Gastrocnemius medialis (tissue), 4 donors: ENCODE measurements around the gene GREB1. TPM values are rescaled to one million over a fixed set of nuclear protein-coding genes. Genes with fewer than 3 reads are reported as not detected.

Experiments used
- ATAC-seq, 2 donors: fragments of 150-250 bp; one replicate each; pipeline ENCODE4 v1.9.1; 2016
- DNase-seq, 2 donors: peaks; one replicate each; pipeline ENCODE4 v3.0.0-alpha.2; 2019
- H3K27ac ChIP-seq, 4 donors: fragments of 200-600 bp; sonication (generic); 1 replicate in 1 of 4; 2 replicates in 3 of 4; pipeline ENCODE4 v1.5.1; 2016 to 2018; ENCODE audit warnings: mild to moderate bottlenecking in 2 of 4, moderate library complexity in 1 of 4
- H3K27me3 ChIP-seq, 3 donors: fragments of 200-600 bp; sonication (generic) in 2 of 3; 1 replicate in 1 of 3; 2 replicates in 2 of 3; pipeline versions ENCODE4 v1.5.1 to v1.6.0; 2016 to 2019; ENCODE audit warnings: mild to moderate bottlenecking in 1 of 3, moderate library complexity in 1 of 3
- H3K36me3 ChIP-seq, 2 donors: fragments of 200-600 bp; sonication (generic) in 1 of 2; one replicate each; pipeline ENCODE4 v1.5.1; 2017 to 2018
- H3K4me1 ChIP-seq, 2 donors: fragments of 200-600 bp; sonication (generic) in 1 of 2; one replicate each; pipeline ENCODE4 v1.5.1; 2016 to 2017; ENCODE audit warnings: mild to moderate bottlenecking in 2 of 2
- H3K4me3 ChIP-seq, 4 donors: fragments of 200-600 bp; sonication (generic) in 3 of 4; 1 replicate in 1 of 4; 2 replicates in 3 of 4; pipeline ENCODE4 v1.5.1; 2016 to 2019; ENCODE audit warnings: mild to moderate bottlenecking in 2 of 4
- H3K9me3 ChIP-seq, 3 donors: fragments of 200-600 bp; sonication (generic) in 2 of 3; 1 replicate in 1 of 3; 2 replicates in 2 of 3; pipeline ENCODE4 v1.5.1; 2016 to 2019
- POLR2A ChIP-seq, 2 donors: fragments of 450-650 bp; IDR thresholded peaks; one replicate each; pipeline ENCODE4 v1.6.1; 2017; ENCODE audit warnings: antibody characterized with exemption in 2 of 2, mild to moderate bottlenecking in 2 of 2, moderate library complexity in 2 of 2
- in situ Hi-C, 4 donors: fragments of 200-750 bp; cut with MboI; loops; one replicate each; pipeline versions ENCODE4 v1.15.0 to v1.8.0; 2017; ENCODE audit warnings: low sequenced_read_pairs in 4 of 4
- intact Hi-C: fragments of 100-400 bp; cut with DNase I; formaldehyde crosslinking; loops from one replicate; pipeline ENCODE4 v1.15.1; 2023; ENCODE audit warnings: low total_unique reads
- total RNA-seq, 4 donors: library from RNA; depleted of rRNA; stranded (reverse); fragments of >200 nt; gene quantifications; one replicate each; pipeline versions ENCODE4 v1.1.0 to v1.2.3, GENCODE V29; 2016
- TF ChIP-seq, protein P1 (sequence below), 5 experiments: fragments of 450-650 bp in 3 of 5; fragments of 200-600 bp in 2 of 5; sonication (generic) in 2 of 5; IDR thresholded peaks in 4 of 5; conservative IDR thresholded peaks in 1 of 5; 1 replicate in 4 of 5; 2 replicates in 1 of 5; pipeline ENCODE4 v1.5.1; 2016 to 2019; ENCODE audit warnings: antibody characterized with exemption in 5 of 5, mild to moderate bottlenecking in 3 of 5, moderate library complexity in 3 of 5

The GREB1 gene
- total RNA-seq, 4 donors from 2014 or later: 1.7 to 9.3 (median 2.6) TPM

- no peak for ATAC-seq
These were observed 33.0 kb upstream of the GREB1 start for GRCh38 chr2:11500702-11501303.

GRCh38 chr2:11502740-11503292, 31.0 kb upstream of the GREB1 start:
- in situ Hi-C loops (no loop called here), intact Hi-C loops (no loop called here)
- no peak for ATAC-seq
- Histone ChIP-seq H3K36me3 (no peaks in the 10 kb centered on the region), H3K27me3 (no peaks in the 10 kb centered on the region), H3K27ac (no peak overlapping the region), H3K4me3 (no peak overlapping the region), H3K9me3 (no peaks in the 10 kb centered on the region), H3K4me1 (peaks cover 13 to 35% of the 10 kb centered on the region in 2 donors)
- TF ChIP-seq, protein P1, sequence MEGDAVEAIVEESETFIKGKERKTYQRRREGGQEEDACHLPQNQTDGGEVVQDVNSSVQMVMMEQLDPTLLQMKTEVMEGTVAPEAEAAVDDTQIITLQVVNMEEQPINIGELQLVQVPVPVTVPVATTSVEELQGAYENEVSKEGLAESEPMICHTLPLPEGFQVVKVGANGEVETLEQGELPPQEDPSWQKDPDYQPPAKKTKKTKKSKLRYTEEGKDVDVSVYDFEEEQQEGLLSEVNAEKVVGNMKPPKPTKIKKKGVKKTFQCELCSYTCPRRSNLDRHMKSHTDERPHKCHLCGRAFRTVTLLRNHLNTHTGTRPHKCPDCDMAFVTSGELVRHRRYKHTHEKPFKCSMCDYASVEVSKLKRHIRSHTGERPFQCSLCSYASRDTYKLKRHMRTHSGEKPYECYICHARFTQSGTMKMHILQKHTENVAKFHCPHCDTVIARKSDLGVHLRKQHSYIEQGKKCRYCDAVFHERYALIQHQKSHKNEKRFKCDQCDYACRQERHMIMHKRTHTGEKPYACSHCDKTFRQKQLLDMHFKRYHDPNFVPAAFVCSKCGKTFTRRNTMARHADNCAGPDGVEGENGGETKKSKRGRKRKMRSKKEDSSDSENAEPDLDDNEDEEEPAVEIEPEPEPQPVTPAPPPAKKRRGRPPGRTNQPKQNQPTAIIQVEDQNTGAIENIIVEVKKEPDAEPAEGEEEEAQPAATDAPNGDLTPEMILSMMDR (IDR thresholded peaks at IDR 0.05 in 4 of 5, conservative IDR thresholded peaks at IDR 0.05 in 1 of 5): no peak
- no peak for TF ChIP-seq POLR2A (IDR thresholded peaks at IDR 0.05)
- DNase-seq: no peak

More at GRCh38 chr2:11500702-11501303, 33.0 kb upstream of the GREB1 start:
- Histone ChIP-seq H3K27ac (peak overlapping the region in 3 of 4 donors; percentile 27 to 84 (median 81)), H3K9me3 (no peaks in the 10 kb centered on the region), H3K4me1 (peaks cover 13 to 23% of the 10 kb centered on the region in 2 donors), H3K36me3 (no peaks in the 10 kb centered on the region), H3K27me3 (no peaks in the 10 kb centered on the region), H3K4me3 (no peak overlapping the region)
- no peak for DNase-seq
- in situ Hi-C loops (no loop called here), intact Hi-C loops (no loop called here)
- TF ChIP-seq, protein P1 (IDR thresholded peaks at IDR 0.05 in 4 of 5, conservative IDR thresholded peaks at IDR 0.05 in 1 of 5): no peak
- TF ChIP-seq POLR2A (IDR thresholded peaks at IDR 0.05): no peak

- no peak overlapping the region for H3K27ac ChIP-seq
- no peaks in the 10 kb centered on the region for H3K27me3 ChIP-seq
- H3K4me3 ChIP-seq: no peak overlapping the region
- H3K9me3 ChIP-seq: no peaks in the 10 kb centered on the region
- no peak for DNase-seq
- peaks cover 8 to 29% of the 10 kb centered on the region in 2 donors for H3K4me1 ChIP-seq
- no peak for ATAC-seq
- TF ChIP-seq, protein P1 (IDR thresholded peaks at IDR 0.05 in 4 of 5, conservative IDR thresholded peaks at IDR 0.05 in 1 of 5): no peak
- TF ChIP-seq POLR2A (IDR thresholded peaks at IDR 0.05): no peak
- in situ Hi-C loops: no loop called here
- H3K36me3 ChIP-seq: no peaks in the 10 kb centered on the region
- intact Hi-C loops: no loop called here
These were observed 30.4 kb upstream of the GREB1 start for GRCh38 chr2:11503354-11503927.

- DNase-seq (no peak), ATAC-seq (peak; percentile 27 to 69)
- Histone ChIP-seq H3K36me3 (no peaks in the 10 kb centered on the region), H3K27me3 (no peaks in the 10 kb centered on the region), H3K9me3 (no peaks in the 10 kb centered on the region), H3K4me3 (no peak overlapping the region), H3K27ac (peak overlapping the region in 2 of 4 donors; percentile 41 to 53), H3K4me1 (peaks cover 0 to 13% of the 10 kb centered on the region in 2 donors)
- TF ChIP-seq, protein P1 (IDR thresholded peaks at IDR 0.05 in 4 of 5, conservative IDR thresholded peaks at IDR 0.05 in 1 of 5): no peak
- no peak for TF ChIP-seq POLR2A (IDR thresholded peaks at IDR 0.05)
- intact Hi-C loops (no loop called here), in situ Hi-C loops (no loop called here)
These were observed 27.9 kb upstream of the GREB1 start for GRCh38 chr2:11505652-11506610.
